GM19043 (cell line): ENCODE measurements around the gene ARHGAP42.
"Not testable (repeated sequence)": the region's sequence is repeated elsewhere in the genome, so short reads cannot be mapped to it uniquely, and the experiment has no call there.

ENCODE experiments used
- ATAC-seq: cut with Tn5 transposase; IDR thresholded peaks from one replicate; pipeline ENCODE4 v1.9.1; 2021; ENCODE audit warnings: low read depth; ENCODE audit not compliant: unreplicated experiment

Gene ARHGAP42

DNA sequence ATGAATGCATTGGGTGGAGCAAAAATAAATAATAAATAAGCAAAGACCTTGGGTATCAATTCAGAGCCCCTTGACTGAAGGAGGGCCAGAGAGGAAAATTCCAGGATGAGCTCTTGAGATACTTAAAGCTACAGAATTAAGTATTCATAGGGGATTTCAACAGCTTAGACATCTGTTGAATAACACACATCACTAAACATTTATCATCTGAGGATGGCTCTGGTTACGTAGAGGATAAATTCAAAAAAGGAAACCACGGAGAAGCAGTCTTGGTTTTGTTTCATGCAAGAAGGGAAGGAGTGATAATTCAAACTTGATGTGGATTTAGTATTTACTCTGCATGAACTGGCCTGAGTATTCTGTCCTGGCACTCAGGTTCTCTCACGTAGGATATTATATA is 29.8 kb downstream of the ARHGAP42 start:
- ATAC-seq = no peak

DNA sequence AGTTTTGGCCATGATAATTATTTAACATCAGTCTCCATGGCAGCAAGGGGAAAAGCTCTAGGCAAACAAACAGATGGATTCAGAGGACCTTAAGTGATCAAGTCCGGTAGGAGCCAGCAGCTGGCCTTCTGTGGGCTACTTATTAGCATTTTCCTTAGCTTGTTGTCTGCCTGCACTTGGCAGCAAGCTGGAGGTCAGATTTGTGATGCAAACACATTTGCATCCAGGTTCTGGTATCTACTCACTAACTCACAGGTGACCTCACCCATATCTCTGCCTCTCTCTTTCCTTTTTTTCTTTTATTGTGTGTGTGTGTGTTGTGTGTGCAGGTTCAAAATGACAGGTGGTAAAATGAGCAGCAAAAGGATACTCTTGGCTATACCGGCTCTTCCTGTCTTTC is 32.3 kb downstream of the ARHGAP42 start:
- no peak for ATAC-seq

- no peak for ATAC-seq
Measured at GRCh38 chr11:100719809-100720221, 32.7 kb downstream of the ARHGAP42 start.

- ATAC-seq = no peak
Measured at GRCh38 chr11:100726680-100727079, 39.6 kb downstream of the ARHGAP42 start.

DNA sequence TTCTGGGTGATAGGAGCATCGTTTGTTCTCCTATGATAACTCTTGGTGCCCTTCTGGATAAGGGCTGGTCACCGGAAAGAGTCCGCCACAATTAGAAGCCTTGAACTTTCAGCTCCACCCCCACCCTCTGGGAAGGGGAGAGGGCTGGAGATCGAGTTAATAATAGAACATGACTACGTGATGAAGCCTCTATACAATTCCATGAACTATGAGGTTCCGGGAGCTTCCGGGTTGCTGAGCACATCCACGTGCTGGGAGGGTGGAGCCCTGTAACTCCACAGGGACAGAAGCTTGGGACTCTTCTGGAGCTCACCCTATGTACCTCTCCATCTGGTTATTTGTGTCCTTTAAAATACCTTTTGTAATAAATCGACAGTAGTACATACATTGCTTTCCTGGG is 40.3 kb downstream of the ARHGAP42 start:
- ATAC-seq = no peak

DNA sequence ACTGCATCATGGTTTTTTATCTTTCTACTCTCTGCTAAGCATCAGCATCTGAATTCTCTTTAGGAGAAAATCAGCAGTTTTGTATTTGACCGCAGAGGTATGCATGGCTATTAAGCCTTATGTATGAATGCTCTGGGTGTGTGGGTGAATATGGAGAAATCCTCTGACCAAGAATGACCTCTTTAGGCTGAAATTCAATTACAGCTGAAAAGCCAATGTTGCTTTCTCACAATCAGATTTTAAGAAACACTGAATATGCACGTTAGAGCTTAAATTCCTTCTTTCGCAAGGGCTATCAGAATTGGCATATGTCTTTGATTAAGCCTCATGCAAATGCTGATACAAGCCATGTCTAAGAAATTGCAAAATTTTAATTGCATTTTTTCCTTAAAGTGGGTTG is 43.2 kb downstream of the ARHGAP42 start:
- no peak for ATAC-seq

GRCh38 chr11:100731471-100731870 is 44.4 kb downstream of the ARHGAP42 start:
- ATAC-seq = no peak

GRCh38 chr11:100732949-100733348 is 45.9 kb downstream of the ARHGAP42 start:
- no peak for ATAC-seq

DNA sequence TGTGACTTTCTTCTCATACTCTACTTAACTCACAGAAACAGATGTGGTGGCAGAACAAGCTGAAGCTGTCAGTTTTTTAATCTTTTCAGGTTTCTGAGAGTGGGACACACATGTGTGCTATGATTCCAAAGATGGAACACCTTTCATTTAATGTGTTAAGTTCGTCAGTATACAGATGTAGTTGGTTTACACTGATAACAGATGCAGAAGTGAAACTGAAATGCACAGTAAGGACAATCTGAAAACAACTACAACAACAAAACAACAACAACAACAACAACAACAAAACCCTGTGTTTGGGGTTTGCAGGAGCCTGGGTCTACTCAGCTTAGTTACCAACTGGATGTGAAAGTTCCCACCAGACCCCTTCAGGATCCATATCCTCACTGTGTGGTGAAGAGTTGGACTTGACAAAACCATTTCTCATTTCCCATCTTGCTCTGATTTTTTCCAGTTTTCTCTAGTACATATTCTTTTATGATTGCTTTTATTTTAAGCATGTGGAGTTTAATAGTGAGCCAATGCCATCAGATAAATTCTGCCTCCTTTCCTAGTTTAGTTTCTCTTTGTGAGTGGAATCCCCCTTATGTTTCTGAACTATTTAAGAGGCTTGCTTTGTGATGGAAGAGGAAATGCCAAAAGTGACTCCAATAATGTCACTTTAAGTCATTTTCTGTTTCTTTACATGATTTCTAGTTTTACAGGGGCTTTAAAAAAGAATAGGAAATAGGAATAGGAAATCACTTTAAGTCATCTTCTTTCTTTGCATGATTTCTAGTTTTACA is 47.8 kb downstream of the ARHGAP42 start:
- no peak for ATAC-seq

GRCh38 chr11:100735949-100736675 is 49.0 kb downstream of the ARHGAP42 start:
- no peak for ATAC-seq

DNA sequence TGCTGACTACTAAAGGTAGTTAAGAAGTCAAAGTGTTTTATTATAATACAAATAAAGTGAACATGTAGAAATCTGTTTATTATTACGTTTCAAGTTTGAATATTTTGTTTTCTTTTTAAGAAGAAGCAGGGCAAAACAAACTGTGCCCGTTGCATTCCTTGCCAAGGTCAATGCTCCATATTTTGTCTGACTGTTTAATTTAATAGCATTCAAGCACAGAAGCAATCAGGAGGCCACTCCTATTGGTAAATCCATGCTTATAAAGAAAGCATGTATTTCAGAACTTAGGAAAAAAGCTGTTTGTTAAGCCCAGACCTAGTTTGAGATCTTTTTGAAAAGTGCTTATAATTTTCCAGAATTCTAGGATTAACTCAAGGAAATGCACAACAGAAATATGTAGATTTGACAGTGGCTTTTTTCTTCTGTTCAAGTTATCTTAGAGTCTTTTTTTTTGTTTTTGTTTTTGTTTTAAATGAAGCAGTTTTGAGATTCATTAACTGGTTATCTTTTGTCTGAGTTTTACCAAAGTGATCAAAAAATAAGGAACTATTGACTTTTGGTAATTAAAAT is 51.7 kb downstream of the ARHGAP42 start:
- ATAC-seq = no peak

- ATAC-seq = no peak
Measured at GRCh38 chr11:100739666-100740065, 52.6 kb downstream of the ARHGAP42 start.

DNA sequence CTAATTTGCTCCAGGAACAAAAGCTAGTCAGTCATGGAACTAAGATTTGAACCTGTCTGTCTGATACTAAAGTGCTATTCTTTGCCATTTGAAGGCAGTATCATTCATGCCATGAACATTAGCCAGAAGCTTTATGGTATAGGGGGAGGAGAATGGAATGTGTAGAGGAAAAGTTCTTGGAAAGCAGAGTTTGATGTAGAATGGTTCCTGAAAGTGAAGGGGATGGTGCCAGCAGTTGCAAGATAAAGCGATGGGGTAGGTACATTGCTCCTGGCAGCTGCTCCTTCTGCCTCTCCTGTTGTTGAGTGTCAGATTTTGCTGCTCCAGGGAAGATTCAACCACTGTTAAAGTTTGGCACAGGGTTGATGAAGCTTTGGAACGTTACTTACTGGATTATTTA is 53.4 kb downstream of the ARHGAP42 start:
- no peak for ATAC-seq

DNA sequence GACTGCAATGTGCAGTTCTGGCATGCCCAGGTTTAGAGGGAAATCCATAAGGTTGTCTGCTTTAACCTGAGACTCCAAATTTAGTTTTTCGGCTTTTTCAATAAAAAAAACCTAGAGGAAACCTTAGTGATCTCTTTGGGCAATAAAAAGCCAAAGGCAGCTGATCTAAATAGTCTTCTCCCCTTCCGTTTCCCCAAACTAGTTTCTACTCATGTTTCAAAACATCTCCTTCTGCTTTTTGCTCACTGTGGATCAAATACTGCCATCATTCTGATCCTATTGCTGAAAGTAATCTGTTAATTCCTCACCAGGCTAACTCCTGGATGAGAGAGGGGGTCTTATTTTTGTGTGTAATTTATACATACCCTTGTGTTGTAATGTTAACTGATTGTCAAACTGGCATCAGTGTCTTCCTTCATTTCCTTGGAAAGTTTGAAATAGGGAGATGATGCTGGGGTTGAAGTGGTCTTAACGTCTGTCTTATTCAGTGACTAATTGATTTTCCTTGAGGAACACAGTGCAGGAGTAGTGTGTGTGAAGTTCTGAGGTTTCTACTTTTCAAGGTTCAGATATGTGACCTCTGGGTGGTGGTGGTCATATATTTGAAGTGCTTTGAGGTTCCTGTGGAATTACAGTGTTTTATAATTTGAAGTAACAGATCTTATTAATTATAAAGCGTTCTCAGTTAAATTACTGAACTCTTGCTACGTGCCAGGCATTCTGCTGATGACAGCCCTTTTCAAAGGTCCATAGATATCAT is 55.0 kb downstream of the ARHGAP42 start:
- ATAC-seq = no peak

DNA sequence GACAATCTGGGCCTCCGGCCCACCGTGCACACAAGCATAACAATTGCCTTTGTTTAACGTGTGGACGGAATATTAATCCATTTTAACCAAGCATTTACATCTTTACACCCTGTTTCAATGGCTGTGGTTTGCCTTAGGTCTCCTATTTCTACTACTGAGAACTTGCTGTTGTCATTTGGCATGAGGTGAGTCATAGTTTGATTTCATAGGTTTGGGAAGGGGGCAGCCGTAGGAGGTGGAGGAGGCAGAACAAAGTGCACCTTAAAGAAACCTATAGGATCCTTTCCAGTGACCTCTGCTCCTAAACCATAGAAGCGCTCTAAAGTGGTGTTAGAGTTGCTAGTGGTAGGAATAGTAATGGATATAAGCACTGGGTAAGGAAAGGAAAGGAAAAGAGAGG is 59.4 kb downstream of the ARHGAP42 start:
- no peak for ATAC-seq

GRCh38 chr11:100748153-100748552 is 61.1 kb downstream of the ARHGAP42 start:
- ATAC-seq = no peak

DNA sequence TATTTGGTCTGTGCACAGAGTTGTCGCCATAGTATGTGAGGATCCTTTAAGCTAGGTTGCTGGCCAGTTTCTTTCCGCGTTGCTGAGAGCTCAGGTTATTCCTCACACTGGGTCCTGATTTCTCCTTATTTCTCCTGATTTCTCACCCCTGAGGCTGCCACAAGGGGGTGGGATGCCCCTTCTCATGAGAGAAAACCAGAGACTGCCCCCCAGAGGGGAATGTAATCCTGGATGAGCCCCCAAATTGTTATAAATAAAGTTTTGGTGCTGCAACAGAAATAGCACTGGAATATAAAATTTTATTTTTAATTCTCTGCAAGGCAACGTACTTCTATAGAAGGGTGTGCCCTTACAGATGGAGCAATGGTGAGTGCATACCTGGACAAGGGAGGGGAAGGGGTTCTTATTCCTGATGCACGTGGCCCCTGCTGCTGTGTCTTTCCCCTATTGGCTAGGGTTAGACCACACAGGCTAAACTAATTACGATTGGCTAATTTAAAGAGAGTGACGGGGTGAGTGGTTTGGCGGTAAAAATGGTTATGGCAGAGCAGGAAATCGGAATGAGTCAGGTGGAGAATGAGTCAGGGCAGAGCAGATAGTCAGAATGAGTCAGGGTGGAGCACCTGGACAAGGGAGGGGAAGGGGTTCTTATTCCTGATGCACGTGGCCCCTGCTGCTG is 62.9 kb downstream of the ARHGAP42 start:
- ATAC-seq = not testable (repeated sequence)

GRCh38 chr11:100750566-100750891 is 63.4 kb downstream of the ARHGAP42 start:
- not testable (repeated sequence) for ATAC-seq

DNA sequence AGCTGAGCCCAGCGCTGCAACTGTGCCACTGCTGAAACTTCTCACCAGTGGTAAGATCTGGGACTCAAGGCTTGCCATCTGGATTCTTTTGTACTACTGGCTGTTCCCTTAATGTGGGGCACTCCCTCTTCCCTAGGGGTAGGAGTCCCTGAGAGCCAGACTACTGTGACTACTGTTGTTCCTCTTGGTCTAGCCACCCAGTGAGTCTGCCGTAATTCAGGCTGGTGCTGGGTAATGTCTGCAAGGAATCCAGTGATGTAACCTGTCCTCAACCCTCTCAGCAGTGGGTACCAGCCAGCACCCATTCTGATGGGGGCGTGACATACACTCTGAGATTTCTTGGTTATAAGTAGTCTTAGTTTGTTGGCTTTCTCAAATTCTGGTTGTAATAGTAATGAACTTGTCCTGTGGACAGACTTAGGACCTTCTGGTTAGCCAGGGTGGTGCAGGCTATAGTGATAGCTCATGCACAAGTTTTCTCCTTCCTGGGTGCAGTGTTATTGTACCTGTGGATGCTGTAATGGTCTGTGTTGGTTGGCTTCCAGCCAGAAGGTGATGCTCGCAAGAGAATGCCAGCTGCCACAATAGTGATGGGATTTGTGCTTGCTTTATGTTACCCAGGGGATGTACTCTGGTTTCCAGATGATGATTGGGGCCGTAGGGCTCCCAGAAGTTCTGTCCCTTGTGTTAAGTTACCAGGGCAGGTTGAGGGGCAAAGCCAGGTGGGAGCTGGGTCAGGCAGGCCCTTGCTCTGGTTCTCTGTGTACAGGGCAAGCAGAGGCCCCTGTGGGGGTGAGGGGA is 65.5 kb downstream of the ARHGAP42 start:
- no peak for ATAC-seq

- ATAC-seq = no peak
Measured at GRCh38 chr11:100753172-100753543, 66.1 kb downstream of the ARHGAP42 start.
